GM23338 (cell line): ENCODE results near the gene NWD2. TPM values are rescaled to one million over a fixed set of nuclear protein-coding genes. Genes with fewer than 3 reads are reported as not detected.

Experiments
- ATAC-seq: fragments of 200-7000 bp; cut with Tn5 transposase; 3 replicates; pipeline ENCODE4 v1.9.1; 2020
- DNase-seq: peaks from one replicate; pipeline ENCODE4 v3.0.0-alpha.2; 2015; ENCODE audit warnings: low spot score
- H2AFZ ChIP-seq: fragments of 200-600 bp; sonication (generic); 2 replicates; pipeline ENCODE4 v1.8.0; 2016; ENCODE audit warnings: antibody characterized with exemption, mild to moderate bottlenecking, moderate library complexity
- H3F3A ChIP-seq: fragments of 200-600 bp; sonication (generic); replicated peaks from 2 replicates; pipeline ENCODE4 v1.8.0; 2017; ENCODE audit warnings: antibody characterized with exemption, mixed run types, low read depth
- H3K27ac ChIP-seq: fragments of 200-600 bp; sonication (generic); 2 replicates; pipeline ENCODE4 v1.6.1; 2016; ENCODE audit warnings: low read depth
- H3K27me3 ChIP-seq: fragments of 200-600 bp; sonication (generic); 2 replicates; pipeline ENCODE4 v1.8.0; 2016; ENCODE audit warnings: mild to moderate bottlenecking, mixed run types, moderate library complexity; ENCODE audit not compliant: insufficient read depth
- H3K36me3 ChIP-seq: fragments of 200-600 bp; sonication (generic); 2 replicates; pipeline ENCODE4 v1.8.0; 2016; ENCODE audit warnings: mild to moderate bottlenecking; ENCODE audit not compliant: insufficient read depth
- H3K4me1 ChIP-seq: fragments of 200-600 bp; sonication (generic); 2 replicates; pipeline ENCODE4 v1.8.0; 2016; ENCODE audit warnings: mild to moderate bottlenecking, moderate library complexity; ENCODE audit not compliant: insufficient read depth
- H3K4me2 ChIP-seq: fragments of 200-600 bp; sonication (generic); 2 replicates; pipeline ENCODE4 v1.7.1; 2017; ENCODE audit warnings: mixed run types
- H3K4me3 ChIP-seq: fragments of 200-600 bp; sonication (generic); 2 replicates; pipeline ENCODE4 v1.6.1; 2016; ENCODE audit warnings: mixed run types
- H3K79me2 ChIP-seq: fragments of 200-600 bp; sonication (generic); replicated peaks from 2 replicates; pipeline ENCODE4 v1.8.0; 2017; ENCODE audit warnings: mild to moderate bottlenecking; ENCODE audit not compliant: insufficient read depth
- H3K9me2 ChIP-seq: fragments of 200-600 bp; sonication (generic); 2 replicates; pipeline ENCODE4 v1.8.0; 2017; ENCODE audit not compliant: insufficient read depth
- H4K20me1 ChIP-seq: fragments of 200-600 bp; sonication (generic); replicated peaks from 2 replicates; pipeline ENCODE4 v1.8.0; 2017; ENCODE audit warnings: mild to moderate bottlenecking; ENCODE audit not compliant: insufficient read depth
- H3K27ac Mint-ChIP-seq: 2 replicates; pipeline ENCODE4 v1.8.0; 2020; ENCODE audit warnings: inconsistent platforms, mild to moderate bottlenecking, moderate library complexity, mixed read lengths
- H3K27me3 Mint-ChIP-seq: 3 replicates; pipeline ENCODE4 v1.8.0; 2022; ENCODE audit warnings: low read depth, mild to moderate bottlenecking, moderate library complexity, mixed read lengths, inconsistent platforms; ENCODE audit not compliant: insufficient read depth, poor library complexity
- H3K36me3 Mint-ChIP-seq: 3 replicates; pipeline ENCODE4 v1.8.0; 2021; ENCODE audit warnings: low read depth, mild to moderate bottlenecking, inconsistent platforms, moderate library complexity, mixed read lengths
- H3K4me1 Mint-ChIP-seq: 3 replicates; pipeline ENCODE4 v1.8.0; 2020; ENCODE audit warnings: mild to moderate bottlenecking, inconsistent platforms, mixed read lengths
- H3K4me3 Mint-ChIP-seq: 3 replicates; pipeline ENCODE4 v1.8.0; 2021; ENCODE audit warnings: moderate library complexity, mild to moderate bottlenecking, inconsistent platforms, mixed read lengths
- H3K9me3 Mint-ChIP-seq: 3 replicates; pipeline ENCODE4 v1.8.0; 2020; ENCODE audit warnings: moderate library complexity, mild to moderate bottlenecking, inconsistent platforms, mixed read lengths
- CREB1 ChIP-seq: fragments of 250-450 bp; sonication (Bioruptor Pico); IDR thresholded peaks from 2 replicates; pipeline ENCODE4 v1.5.0; 2020; ENCODE audit warnings: low read depth, mild to moderate bottlenecking, moderate library complexity
- CTCF ChIP-seq, 2 experiments: fragments of 200-600 bp in 1 of 2; sonication (generic) in 1 of 2; conservative IDR thresholded peaks; 2 replicates each; pipeline versions ENCODE4 v1.5.1 to v1.6.1; 2016 to 2017; ENCODE audit warnings: antibody characterized with exemption in 2 of 2, low read depth in 2 of 2, mild to moderate bottlenecking in 2 of 2, moderate library complexity in 1 of 2
- ETS1 ChIP-seq: IDR thresholded peaks from 2 replicates; pipeline ENCODE4 v1.6.1; 2016; ENCODE audit warnings: antibody characterized with exemption
- EZH2 ChIP-seq: fragments of 200-600 bp; sonication (generic); IDR thresholded peaks from one replicate; pipeline ENCODE4 v1.8.0; 2017; ENCODE audit warnings: antibody characterized with exemption, mild to moderate bottlenecking, low read depth; ENCODE audit not compliant: unreplicated experiment
- EZH2phosphoT487 ChIP-seq: fragments of 200-600 bp; sonication (generic); IDR thresholded peaks from one replicate; pipeline ENCODE4 v1.8.1; 2018; ENCODE audit warnings: antibody characterized with exemption; ENCODE audit not compliant: unreplicated experiment
- JUNB ChIP-seq: IDR thresholded peaks from one replicate; pipeline ENCODE4 v1.6.1; 2016; ENCODE audit warnings: antibody characterized with exemption; ENCODE audit not compliant: unreplicated experiment
- NANOG ChIP-seq: IDR thresholded peaks from 2 replicates; pipeline ENCODE4 v1.6.1; 2016; ENCODE audit warnings: antibody characterized with exemption, borderline replicate concordance
- POLR2AphosphoS5 ChIP-seq: IDR thresholded peaks from 2 replicates; pipeline ENCODE4 v1.6.1; 2016; ENCODE audit warnings: antibody characterized with exemption, low read depth
- REST ChIP-seq: IDR thresholded peaks from one replicate; pipeline ENCODE4 v1.6.1; 2018; ENCODE audit warnings: antibody characterized with exemption; ENCODE audit not compliant: unreplicated experiment
- STAT1 ChIP-seq: IDR thresholded peaks from one replicate; pipeline ENCODE4 v1.6.1; 2016; ENCODE audit warnings: antibody characterized with exemption; ENCODE audit not compliant: unreplicated experiment
- ZNF114 ChIP-seq: fragments of 250-450 bp; sonication (Bioruptor Pico); IDR thresholded peaks from 2 replicates; pipeline ENCODE4 v1.5.0; 2020; ENCODE audit warnings: mild to moderate bottlenecking, moderate library complexity
- ZNF331 ChIP-seq: fragments of 250-450 bp; sonication (Bioruptor Pico); IDR thresholded peaks from 2 replicates; pipeline ENCODE4 v1.5.0; 2020; ENCODE audit warnings: low read depth, mild to moderate bottlenecking, moderate library complexity
- ZNF462 ChIP-seq: fragments of 250-450 bp; sonication (Bioruptor Pico); IDR thresholded peaks from 2 replicates; pipeline ENCODE4 v1.5.0; 2020; ENCODE audit warnings: mild to moderate bottlenecking, moderate library complexity
- polyA plus RNA-seq: library from polyadenylated mRNA; unstranded; fragments of >200 nt; fragmentation: Nextera tagmentation; extraction: Ambion mirVana; gene quantifications from 2 replicates; pipeline ENCODE4 v1.2.1, GENCODE V29; 2016
- total RNA-seq: library from RNA; depleted of rRNA; stranded (reverse); fragments of >200 nt; shearing (Covaris generic); gene quantifications from 2 replicates; pipeline ENCODE4 v1.2.3, GENCODE V29; 2014

Gene NWD2
- total and polyA plus RNA-seq, 2 experiments from 2014 or later = 0.07 TPM; not detected in 1

GRCh38 chr4:37424753-37425152 lies 180.2 kb downstream of the NWD2 start:
- H3K9me2 ChIP-seq = no peaks in the 10 kb centered on the region
- Mint-ChIP-seq H3K4me3 (no peak overlapping the region), H3K27me3 (no peaks in the 10 kb centered on the region), H3K4me1 (peaks cover 3% of the 10 kb centered on the region; the same call in 2 of the 3 replicates), H3K36me3 (no peaks in the 10 kb centered on the region), H3K27ac (no peak overlapping the region), H3K9me3 (no peaks in the 10 kb centered on the region; the same call in 2 of the 3 replicates)
- H3K27me3 ChIP-seq = no peaks in the 10 kb centered on the region
- H3K4me1 ChIP-seq = no peaks in the 10 kb centered on the region
- H2AFZ ChIP-seq = no peak overlapping the region
- H3F3A ChIP-seq = no peaks in the 10 kb centered on the region
- H4K20me1 ChIP-seq = no peaks in the 10 kb centered on the region
- no peak overlapping the region for H3K4me3 ChIP-seq
- H3K36me3 ChIP-seq = no peaks in the 10 kb centered on the region
- TF ChIP-seq ZNF331 = no peak
- TF ChIP-seq EZH2 = no peak
- no peak for TF ChIP-seq EZH2phosphoT487
- no peak for TF ChIP-seq ZNF462 (CRISPR knock-in tag)
- no peak for TF ChIP-seq CREB1 (CRISPR knock-in tag)
- no peak for TF ChIP-seq CTCF (conservative IDR thresholded peaks at IDR 0.05; ENCODE audit: low read depth in 2 of 2)
- TF ChIP-seq NANOG = no peak
- TF ChIP-seq POLR2AphosphoS5 = no peak
- no peak for TF ChIP-seq REST
- no peak for TF ChIP-seq ZNF114
- TF ChIP-seq ETS1 = no peak
- no peak for TF ChIP-seq JUNB
- TF ChIP-seq STAT1 = no peak
- no peak overlapping the region for H3K4me2 ChIP-seq
- H3K27ac ChIP-seq = no peak overlapping the region
- ATAC-seq = no peak
- DNase-seq = no peak
- H3K79me2 ChIP-seq = no peaks in the 10 kb centered on the region
